ENCODE results near the gene MATN1. TPM values are rescaled to one million over a fixed set of nuclear protein-coding genes. Genes with fewer than 3 reads are reported as not detected.

MATN1 gene
- total and polyA plus RNA-seq, 2 of the 4 experiments (the other 2 are of a cell fraction), result 0.27 TPM; not detected in 1

- POLR2A ChIA-PET (ENCODE audit: unreplicated experiment), result no interaction called here
- no CpG with 5 or more reads among the region's 6 CpGs for WGBS, 2 experiments (ENCODE audit: extremely low coverage in 2 of 2, insufficient read length in 1 of 2)
- in situ Hi-C loops (cut with MboI; ENCODE audit: low sequenced_read_pairs) (no loop called here), intact Hi-C loops (cut with micrococcal nuclease) (no loop called here), dilution Hi-C loops (cut with HindIII; ENCODE audit: low sequenced_read_pairs, unreplicated experiment) (no loop called here)
- no peak overlapping the region for H4K5ac ChIP-seq (ENCODE audit: low read depth, low read length)
- no peak for ATAC-seq (ENCODE audit: low read depth)
- no peak overlapping the region for H2BK5ac ChIP-seq (ENCODE audit: low read depth, low read length, poor library complexity, severe bottlenecking)
- H2BK20ac ChIP-seq (ENCODE audit: low read depth, low read length), result no peak overlapping the region
- no peak overlapping the region for H4K91ac ChIP-seq (ENCODE audit: insufficient read depth, low read depth, low read length)
- H3K4me3 ChIP-seq (ENCODE audit: insufficient read depth, low read depth, low read length), result no peak overlapping the region
- no peak overlapping the region for H4K8ac ChIP-seq (ENCODE audit: low read depth in 2 of 2, low read length in 2 of 2)
- H3K9me1 ChIP-seq (ENCODE audit: insufficient read depth, low read length), result no peaks in the 10 kb centered on the region
- no peaks in the 10 kb centered on the region for H3K36me3 ChIP-seq (ENCODE audit: control insufficient read depth, insufficient read depth, low read length)
- no peak overlapping the region for H3K56ac ChIP-seq (ENCODE audit: extremely low read depth, insufficient read depth, low read length)
- CTCF ChIA-PET, result no interaction called here
- no peaks in the 10 kb centered on the region for H3K79me1 ChIP-seq (ENCODE audit: low read depth in 1 of 2, low read length in 2 of 2)
- H3K18ac ChIP-seq (ENCODE audit: low read depth, low read length), result no peak overlapping the region
- no peak overlapping the region for H3K4me2 ChIP-seq (ENCODE audit: low read depth, low read length)
- no peak overlapping the region for H2AK9ac ChIP-seq (replicated peaks; ENCODE audit: low read depth, low read length, poor library complexity)
- DNase-seq, result no peak
- no peak overlapping the region for H2AK5ac ChIP-seq (ENCODE audit: low read depth, low read length)
- no peaks in the 10 kb centered on the region for H3K4me1 ChIP-seq (ENCODE audit: control insufficient read depth, insufficient read depth, low read length)
- H3K14ac ChIP-seq (replicated peaks; ENCODE audit: low read depth, low read length), result no peak overlapping the region
- H4K20me1 ChIP-seq (ENCODE audit: insufficient read depth, low read length), result no peaks in the 10 kb centered on the region
- H3K9ac ChIP-seq (ENCODE audit: low read depth, low read length), result no peak overlapping the region
- H3K27me3 ChIP-seq (ENCODE audit: control insufficient read depth, insufficient read depth, low read length), result peaks cover 56% of the 10 kb centered on the region
- no peak overlapping the region for H3K4ac ChIP-seq (ENCODE audit: low read depth, low read length)
- no peak overlapping the region for H3K27ac ChIP-seq (ENCODE audit: insufficient read depth, low read length)
- H2AFZ ChIP-seq (replicated peaks; ENCODE audit: low read length, poor library complexity), result no peak overlapping the region
- H3K23ac ChIP-seq (ENCODE audit: low read depth, low read length), result no peak overlapping the region
- H3K9me3 ChIP-seq (ENCODE audit: control insufficient read depth, insufficient read depth, low read length), result peaks cover 3% of the 10 kb centered on the region; the same call in 1 of the 2 replicates
- TF ChIP-seq CEBPB (IDR thresholded peaks at IDR 0.05; ENCODE audit: low read depth, low read length) (no peak), MAZ (IDR thresholded peaks at IDR 0.05; ENCODE audit: borderline replicate concordance, low read depth, low read length) (no peak), MXI1 (IDR thresholded peaks at IDR 0.05; ENCODE audit: borderline replicate concordance, low read depth, low read length) (no peak), RAD21 (IDR thresholded peaks at IDR 0.05; ENCODE audit: low read length) (no peak), CHD1 (IDR thresholded peaks at IDR 0.05; ENCODE audit: low read depth, low read length) (no peak), RCOR1 (IDR thresholded peaks at IDR 0.05; ENCODE audit: insufficient replicate concordance, low read length) (no peak), SMC3 (IDR thresholded peaks at IDR 0.05; ENCODE audit: low read depth, low read length) (no peak), USF2 (IDR thresholded peaks at IDR 0.05; ENCODE audit: low read depth, low read length) (no peak), CTCF (conservative IDR thresholded peaks at IDR 0.05; ENCODE audit: low read depth, low read length) (no peak), FOS (IDR thresholded peaks at IDR 0.05; ENCODE audit: low read depth, low read length) (no peak), POLR2A (IDR thresholded peaks at IDR 0.05; ENCODE audit: low read depth, low read length) (no peak), ELK1 (IDR thresholded peaks at IDR 0.05; ENCODE audit: borderline replicate concordance, low read depth, low read length) (no peak), BHLHE40 (IDR thresholded peaks at IDR 0.05; ENCODE audit: low read depth, low read length) (no peak), RFX5 (IDR thresholded peaks at IDR 0.05; ENCODE audit: low read depth, low read length) (no peak), NFE2L2 (IDR thresholded peaks at IDR 0.05; ENCODE audit: low read depth, low read length) (no peak), MAFK (IDR thresholded peaks at IDR 0.05; ENCODE audit: low read depth, low read length) (no peak)
- no peak overlapping the region for H2BK120ac ChIP-seq (ENCODE audit: low read depth, low read length)
- BruUV-seq (replicated peaks), result no TSS peak
- no peak overlapping the region for H2BK15ac ChIP-seq (ENCODE audit: low read depth, low read length)
These were observed 35.5 kb downstream of the MATN1 start for GRCh38 chr1:30687886-30688285.

Measured in IMR-90 (cell line).